H54 (cell line): ENCODE measurements around the gene ZDHHC8.

ENCODE experiments used
- DNase-seq: peaks from one replicate; pipeline ENCODE4 v3.0.0; 2011; ENCODE audit warnings: low spot score, mixed read lengths; ENCODE audit not compliant: insufficient read length
- FAIRE-seq: peaks from 3 replicates; lab custom pipeline; 2011; peaks lifted over from hg19 to GRCh38; lab: Jason Lieb, UNC
- POLR2A ChIP-seq: IDR thresholded peaks from 2 replicates; pipeline ENCODE4 v1.6.1; 2011; ENCODE audit warnings: low read depth, mild to moderate bottlenecking, low read length

Gene ZDHHC8

GRCh38 chr22:20191803-20192202, 60.2 kb downstream of the ZDHHC8 start:
- DNase-seq: no peak
- no peak for TF ChIP-seq POLR2A
- FAIRE-seq: no peak

- DNase-seq (no peak), FAIRE-seq (no peak)
- TF ChIP-seq POLR2A: no peak
Observed at GRCh38 chr22:20192293-20192971, 60.8 kb downstream of the ZDHHC8 start.

GRCh38 chr22:20192972-20193760, 61.6 kb downstream of the ZDHHC8 start:
- no peak for FAIRE-seq
- DNase-seq: no peak
- no peak for TF ChIP-seq POLR2A

- no peak for TF ChIP-seq POLR2A
- DNase-seq (no peak), FAIRE-seq (no peak)
Observed at GRCh38 chr22:20193761-20194494, 62.3 kb downstream of the ZDHHC8 start.

GRCh38 chr22:20194681-20195593, 63.3 kb downstream of the ZDHHC8 start:
- TF ChIP-seq POLR2A: no peak
- FAIRE-seq (no peak), DNase-seq (no peak)

GRCh38 chr22:20196094-20196842, 64.7 kb downstream of the ZDHHC8 start:
- no peak for TF ChIP-seq POLR2A
- no peak for FAIRE-seq
- DNase-seq: no peak
